ENCODE results near the gene CA12.

The CA12 gene

GRCh38 chr15:63306492-63307073 is 75.1 kb downstream of the CA12 start:
- DNase-seq (ENCODE audit: low read depth in 2 of 2): no peak

GRCh38 chr15:63305260-63305659 is 76.4 kb downstream of the CA12 start:
- DNase-seq (ENCODE audit: low read depth in 2 of 2): no peak

DNA sequence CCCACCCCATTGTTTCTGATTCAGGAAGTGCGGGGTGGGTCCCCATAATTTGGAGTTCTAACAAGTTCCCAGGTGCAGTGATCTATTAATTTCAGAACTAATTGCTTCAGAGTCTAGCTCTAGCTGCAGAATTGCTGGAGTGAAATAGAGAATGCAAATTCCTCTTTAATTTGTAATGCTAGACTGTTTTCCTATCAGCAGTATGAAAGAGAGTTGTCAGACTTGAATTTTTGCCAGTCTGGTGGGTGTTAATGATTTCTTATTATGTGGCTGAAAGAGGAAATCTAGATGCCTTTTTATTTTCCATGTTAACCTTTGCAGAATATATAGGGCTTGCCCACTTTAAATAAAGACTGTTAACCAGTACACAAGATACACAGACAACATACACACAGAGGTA is 80.6 kb downstream of the CA12 start:
- DNase-seq (ENCODE audit: low read depth in 2 of 2): no peak

- DNase-seq (ENCODE audit: low read depth in 2 of 2): no peak
Measured at GRCh38 chr15:63299943-63300575, 81.6 kb downstream of the CA12 start.

DNA sequence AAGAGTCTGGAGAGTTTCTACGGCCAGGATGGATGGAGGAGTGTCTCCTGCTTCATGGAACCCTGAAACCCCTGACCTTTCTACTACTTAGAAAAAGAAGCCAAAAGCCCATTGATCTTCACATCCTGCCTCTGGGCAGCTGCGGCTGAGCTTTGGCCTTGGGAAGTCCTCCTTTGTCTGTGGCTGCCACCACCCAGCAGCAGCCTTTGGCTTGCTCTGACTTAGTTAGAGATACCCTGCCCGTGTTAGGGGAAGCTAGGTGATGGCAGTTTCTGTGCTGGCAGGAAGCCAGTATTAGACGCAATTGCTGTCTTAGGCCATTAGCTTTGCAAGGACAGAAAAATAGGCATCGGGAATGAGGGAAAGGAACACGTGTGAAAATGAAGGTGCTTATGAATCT is 85.5 kb downstream of the CA12 start:
- DNase-seq (ENCODE audit: low read depth in 2 of 2): no peak

- no peak for DNase-seq (ENCODE audit: low read depth in 2 of 2)
Measured at GRCh38 chr15:63295341-63295740, 86.3 kb downstream of the CA12 start.

GRCh38 chr15:63294359-63294758 is 87.3 kb downstream of the CA12 start:
- no peak for DNase-seq (ENCODE audit: low read depth in 2 of 2)

- no peak for DNase-seq (ENCODE audit: low read depth in 2 of 2)
Measured at GRCh38 chr15:63292771-63293170, 88.9 kb downstream of the CA12 start.

DNA sequence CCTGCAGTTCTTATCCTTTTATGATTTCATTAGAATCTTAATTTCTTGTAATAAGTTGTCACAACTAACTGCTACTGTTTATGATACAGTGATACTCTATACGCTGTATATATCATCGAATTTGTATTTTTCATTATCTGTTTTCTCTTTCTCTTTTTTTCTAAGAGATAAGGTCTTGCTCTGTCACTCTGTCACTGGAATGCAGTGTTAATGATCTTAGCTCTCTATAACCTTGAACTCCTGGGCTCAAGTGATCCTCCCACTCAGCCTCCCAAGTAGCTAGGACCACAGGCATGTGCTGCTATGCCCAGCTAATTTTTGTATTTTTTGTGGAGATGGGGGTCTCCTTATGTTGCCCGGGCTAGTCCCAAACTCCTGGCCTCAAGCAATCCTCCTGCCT is 89.4 kb downstream of the CA12 start:
- DNase-seq (ENCODE audit: low read depth in 2 of 2): no peak

GRCh38 chr15:63291507-63291906 is 90.1 kb downstream of the CA12 start:
- DNase-seq (ENCODE audit: low read depth in 2 of 2): no peak

DNA sequence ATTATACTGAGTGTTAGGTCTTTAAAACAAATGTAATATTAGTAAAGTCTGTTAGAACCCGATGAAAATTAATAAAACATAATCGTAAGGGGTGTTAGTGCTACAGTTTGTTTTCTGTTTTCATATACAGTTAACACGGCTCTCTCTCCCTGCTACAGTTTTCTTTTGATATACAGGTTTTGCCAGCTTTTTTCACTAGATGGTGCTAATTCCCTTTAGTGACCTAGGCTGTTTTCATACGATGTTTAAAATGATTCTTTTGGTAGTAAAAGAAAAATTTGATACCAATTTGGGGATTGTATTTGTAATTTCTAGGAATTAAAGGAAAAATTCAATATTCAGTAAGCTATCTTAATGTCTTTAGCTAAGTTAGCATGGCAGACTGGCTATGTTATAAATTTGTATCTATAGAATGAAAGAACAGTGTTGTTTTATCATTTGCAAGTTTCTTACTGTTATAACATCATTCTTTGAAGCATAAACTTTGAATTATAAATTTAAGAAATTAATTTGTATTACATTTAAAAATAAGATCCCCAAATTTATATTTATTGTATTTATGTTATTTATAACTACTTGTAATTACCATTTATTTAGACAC is 92.8 kb downstream of the CA12 start:
- DNase-seq (ENCODE audit: low read depth in 2 of 2): no peak

DNA sequence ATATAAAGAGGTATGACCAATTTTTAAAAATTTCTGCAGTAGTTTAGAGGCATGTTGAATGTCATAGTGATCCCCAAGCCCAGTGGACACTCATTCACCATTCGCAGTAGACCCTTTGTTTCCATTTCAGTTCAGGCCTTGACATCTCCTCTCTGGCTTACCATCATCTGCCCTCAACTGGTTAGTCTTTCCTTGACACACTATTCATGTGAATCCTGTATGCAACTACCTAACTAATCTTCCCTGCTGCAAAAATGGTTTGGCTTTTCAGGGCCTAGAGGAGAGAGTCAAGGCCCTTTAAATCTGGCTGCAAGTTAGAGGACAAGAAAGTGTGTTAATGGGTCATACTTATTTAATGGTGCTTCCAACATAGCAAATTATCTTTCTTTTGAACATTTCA is 93.3 kb downstream of the CA12 start:
- DNase-seq (ENCODE audit: low read depth in 2 of 2): no peak

DNA sequence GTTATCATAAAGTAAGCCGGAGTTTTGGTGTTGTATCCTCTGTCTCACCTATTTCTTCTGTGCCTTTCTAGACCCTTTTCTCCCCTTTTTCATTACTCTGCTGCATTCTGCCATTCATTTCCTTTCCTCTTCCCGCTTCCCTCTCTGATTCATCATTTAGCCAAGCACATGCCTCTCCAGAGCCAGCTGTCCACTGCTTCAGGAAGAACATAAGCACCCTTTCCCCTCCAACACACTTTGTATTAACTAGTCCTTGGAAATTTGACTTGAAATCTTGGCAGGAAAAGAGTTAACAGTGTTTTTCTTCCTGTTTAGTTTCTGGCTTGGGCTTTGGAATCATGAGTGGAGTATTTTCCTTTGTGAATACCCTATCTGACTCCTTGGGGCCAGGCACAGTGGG is 94.5 kb downstream of the CA12 start:
- DNase-seq (ENCODE audit: low read depth in 2 of 2): no peak

GRCh38 chr15:63284335-63284734 is 97.3 kb downstream of the CA12 start:
- no peak for DNase-seq (ENCODE audit: low read depth in 2 of 2)

DNA sequence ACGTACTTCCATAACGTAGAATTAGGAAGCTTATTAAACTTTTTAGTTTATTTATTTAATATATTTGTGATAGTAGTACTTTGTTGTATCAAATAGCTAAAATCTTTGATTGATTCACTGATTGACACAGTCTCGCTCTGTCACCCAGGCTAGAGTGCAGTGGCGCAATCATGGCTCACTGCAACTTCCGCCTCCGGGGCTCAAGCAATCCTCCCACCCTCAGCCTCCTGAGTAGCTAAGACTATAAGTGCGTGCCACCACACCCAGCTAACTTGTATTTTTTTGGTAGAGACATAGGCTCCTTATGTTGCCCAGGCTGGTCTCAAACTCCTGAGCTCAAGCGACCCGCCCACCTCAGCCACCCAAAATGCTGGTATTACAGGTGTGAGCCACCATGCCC is 98.5 kb downstream of the CA12 start:
- no peak for DNase-seq (ENCODE audit: low read depth in 2 of 2)

DNA sequence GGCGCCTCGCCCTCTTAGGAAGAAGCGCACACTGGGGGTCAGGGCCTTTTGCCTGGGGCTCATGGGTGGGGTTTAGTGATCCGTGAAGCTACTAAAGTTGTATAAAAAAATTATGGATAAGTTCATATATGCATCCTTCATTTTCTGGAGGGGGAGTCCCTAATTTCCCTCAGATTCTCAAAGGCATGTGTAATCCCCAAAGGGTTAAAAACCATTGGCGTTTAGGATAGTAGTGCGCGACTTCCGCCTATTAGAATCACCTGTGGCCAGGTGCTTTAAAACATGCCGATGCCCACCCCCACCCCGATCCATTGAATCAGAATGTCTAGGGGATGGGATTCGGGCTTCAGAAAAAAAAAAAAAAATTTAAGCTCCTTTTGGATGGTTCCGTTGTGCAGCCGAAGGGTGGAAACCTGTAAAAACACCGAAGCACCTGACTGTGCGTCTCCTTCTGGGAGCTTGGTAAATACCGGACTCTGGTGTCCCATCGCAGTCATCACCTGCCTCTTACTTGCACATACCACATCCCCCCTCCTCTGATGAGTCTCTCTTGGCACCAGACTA is 103.7 kb downstream of the CA12 start:
- no peak for DNase-seq (ENCODE audit: low read depth in 2 of 2)

DNA sequence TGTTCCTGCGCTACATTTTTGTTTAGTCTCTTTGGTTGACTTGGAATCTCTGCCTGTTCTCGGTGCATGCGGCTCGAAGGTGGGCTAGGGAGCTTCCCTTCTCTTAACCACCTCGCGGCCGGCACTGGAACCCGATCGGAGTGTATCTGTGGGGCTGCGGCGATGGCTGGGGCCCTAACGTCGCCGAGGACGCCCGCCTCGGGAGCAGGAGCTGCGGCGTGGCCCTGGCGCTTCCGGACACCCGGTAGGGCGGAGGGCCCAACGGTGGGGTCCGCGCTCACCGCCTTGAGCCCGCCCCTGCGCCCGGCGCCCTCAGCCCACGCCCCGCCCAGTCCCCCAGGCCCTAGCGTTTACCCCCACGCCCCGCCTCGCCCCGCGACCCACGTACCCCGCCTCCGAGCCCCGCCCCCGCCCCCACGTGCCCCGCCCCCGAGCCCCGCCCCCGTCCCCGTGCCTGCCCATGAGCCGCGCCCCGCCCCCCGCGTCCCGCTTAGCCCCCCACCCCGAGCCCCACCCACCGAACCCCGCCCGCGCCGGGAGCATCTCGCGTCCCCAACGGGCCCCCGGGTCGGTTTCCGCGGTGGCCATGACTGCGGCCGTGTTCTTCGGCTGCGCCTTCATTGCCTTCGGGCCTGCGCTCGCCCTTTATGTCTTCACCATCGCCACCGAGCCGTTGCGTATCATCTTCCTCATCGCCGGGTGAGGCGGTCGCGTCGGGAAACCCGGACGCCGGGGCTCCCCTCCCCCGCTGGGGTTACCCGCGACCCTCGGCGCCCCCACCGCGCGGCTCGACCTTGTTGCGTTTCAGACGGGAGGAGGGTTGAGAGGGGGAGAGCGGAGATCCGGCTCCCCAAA is 104.4 kb downstream of the CA12 start, which contains the start of gene APH1B:
APH1B (plus strand) TSS at position 568 of the 855 bp plus-strand sequence; CDS start at position 587, 19 bp downstream.
- DNase-seq (ENCODE audit: low read depth in 2 of 2): peak; percentile 46 to 66

DNA sequence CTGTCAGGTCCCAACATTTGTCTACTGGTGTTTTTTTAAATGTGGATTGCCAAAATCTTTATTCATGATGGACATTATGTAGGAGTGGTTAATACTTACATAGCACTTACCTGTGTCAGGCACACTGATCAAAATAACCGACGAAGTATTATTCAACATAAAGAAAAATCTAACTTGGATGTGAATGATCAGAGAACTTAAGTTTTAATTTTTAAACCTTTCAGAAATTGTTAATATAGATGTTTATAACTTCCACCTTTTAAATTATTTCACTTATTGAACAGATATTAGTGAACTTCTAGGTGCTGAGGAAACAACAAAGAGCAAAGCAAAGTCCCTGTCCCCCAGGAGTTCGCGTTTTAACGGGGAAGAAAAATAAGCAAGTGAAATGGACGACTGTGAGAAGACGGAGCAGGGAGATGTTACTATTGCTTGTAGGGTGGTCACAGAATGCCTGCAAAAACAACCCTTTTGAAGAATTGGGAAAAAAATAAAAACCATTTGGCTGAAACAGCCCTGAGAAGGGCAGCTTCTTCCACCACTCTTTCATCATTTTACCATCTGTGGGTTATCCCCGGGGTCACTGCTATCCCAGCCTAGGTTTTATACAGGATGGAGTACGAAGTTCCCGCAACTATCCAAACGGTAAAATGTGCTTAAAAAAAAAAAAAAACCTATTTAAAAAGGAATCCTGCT is 105.2 kb downstream of the CA12 start:
- DNase-seq (ENCODE audit: low read depth in 2 of 2): no peak

DNA sequence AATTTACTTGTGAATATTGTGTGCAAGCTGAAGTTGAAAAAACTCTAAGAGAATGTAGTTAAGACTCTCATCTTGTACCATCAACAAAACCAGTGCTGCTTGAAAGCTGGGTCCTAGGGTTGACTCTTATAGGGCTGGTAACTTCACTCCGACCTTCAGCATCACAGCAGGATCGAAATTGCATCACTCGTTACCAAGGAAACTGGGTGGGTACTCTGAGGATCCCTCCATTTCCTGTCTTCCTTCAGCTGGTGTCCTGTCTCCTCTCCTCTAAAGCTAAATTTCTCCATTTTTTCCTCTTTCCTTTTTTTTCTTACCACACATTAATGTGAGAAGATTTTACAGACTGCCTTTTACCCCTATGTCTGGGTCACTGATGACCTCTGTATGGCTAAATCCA is 107.2 kb downstream of the CA12 start:
- DNase-seq (ENCODE audit: low read depth in 2 of 2): no peak

Data from stimulated activated CD4-positive, alpha-beta T cell treated with anti-CD3 and anti-CD28 coated beads, Interleukin-1b, Interleukin-23, amount 100 ng/mL, for 1 hour (primary cell).